H9 (cell line): Measurements from ENCODE around the gene PLXNA4. TPM values are rescaled to one million over a fixed set of nuclear protein-coding genes. Genes with fewer than 3 reads are reported as not detected.

Experiments
- DNase-seq: peaks from one replicate; pipeline ENCODE4 v3.0.0-alpha.2; 2017
- H2AFZ ChIP-seq: one replicate; pipeline ENCODE4 v1.6.1; 2013; ENCODE audit warnings: mild to moderate bottlenecking, low read length, control low read depth, moderate library complexity
- H2AK5ac ChIP-seq: 2 replicates; pipeline ENCODE4 v1.6.1; 2013; ENCODE audit warnings: low read length, control low read depth, mixed read lengths; ENCODE audit not compliant: insufficient read length
- H2BK120ac ChIP-seq: one replicate; pipeline ENCODE4 v1.6.1; 2013; ENCODE audit warnings: low read depth, mild to moderate bottlenecking, low read length, control low read depth, inconsistent platforms; ENCODE audit not compliant: poor library complexity, severe bottlenecking
- H2BK12ac ChIP-seq: 2 replicates; pipeline ENCODE4 v1.6.1; 2013; ENCODE audit warnings: low read length, control low read depth, mixed read lengths, low read depth; ENCODE audit not compliant: insufficient read length
- H2BK15ac ChIP-seq: 2 replicates; pipeline ENCODE4 v1.6.1; 2013; ENCODE audit warnings: low read depth, low read length, control low read depth
- H2BK20ac ChIP-seq: one replicate; pipeline ENCODE4 v1.6.1; 2013; ENCODE audit warnings: low read depth, mild to moderate bottlenecking, low read length, control low read depth, inconsistent platforms; ENCODE audit not compliant: poor library complexity, severe bottlenecking
- H2BK5ac ChIP-seq: 2 replicates; pipeline ENCODE4 v1.6.1; 2013; ENCODE audit warnings: low read length, control low read depth, mixed read lengths; ENCODE audit not compliant: insufficient read length
- H3K14ac ChIP-seq: 2 replicates; pipeline ENCODE4 v1.6.1; 2013; ENCODE audit warnings: low read length, control low read depth; ENCODE audit not compliant: insufficient read depth
- H3K18ac ChIP-seq: 2 replicates; pipeline ENCODE4 v1.6.1; 2013; ENCODE audit warnings: low read depth, mild to moderate bottlenecking, mixed read lengths, low read length, control low read depth; ENCODE audit not compliant: insufficient read length
- H3K23ac ChIP-seq: 2 replicates; pipeline ENCODE4 v1.6.1; 2013; ENCODE audit warnings: low read length, control low read depth, mixed read lengths, low read depth; ENCODE audit not compliant: insufficient read length
- H3K23me2 ChIP-seq: 2 replicates; pipeline ENCODE4 v1.6.1; 2013; ENCODE audit warnings: low read depth, mild to moderate bottlenecking, mixed read lengths, low read length, control low read depth; ENCODE audit not compliant: insufficient read length, poor library complexity, severe bottlenecking
- H3K27ac ChIP-seq: 2 replicates; pipeline ENCODE4 v1.5.1; 2013; ENCODE audit warnings: low read length, control low read depth, mixed read lengths, low read depth; ENCODE audit not compliant: insufficient read length
- H3K27me3 ChIP-seq: 2 replicates; pipeline ENCODE4 v1.6.1; 2013; ENCODE audit warnings: low read length, control low read depth, inconsistent platforms; ENCODE audit not compliant: insufficient read depth
- H3K4ac ChIP-seq: 2 replicates; pipeline ENCODE4 v1.6.1; 2013; ENCODE audit warnings: low read depth, mild to moderate bottlenecking, control low read depth, inconsistent platforms, low read length, moderate library complexity
- H3K4me1 ChIP-seq: 2 replicates; pipeline ENCODE4 v1.6.1; 2013; ENCODE audit warnings: low read length, control low read depth, inconsistent platforms; ENCODE audit not compliant: insufficient read depth
- H3K4me2 ChIP-seq: 2 replicates; pipeline ENCODE4 v1.6.1; 2013; ENCODE audit warnings: low read length, control low read depth, mixed read lengths; ENCODE audit not compliant: insufficient read length, insufficient read depth
- H3K56ac ChIP-seq: 2 replicates; pipeline ENCODE4 v1.6.1; 2013; ENCODE audit warnings: low read depth, mild to moderate bottlenecking, mixed read lengths, low read length, control low read depth; ENCODE audit not compliant: insufficient read length
- H3K79me1 ChIP-seq: 2 replicates; pipeline ENCODE4 v1.6.1; 2013; ENCODE audit warnings: low read depth, mild to moderate bottlenecking, moderate library complexity, low read length, control low read depth, inconsistent platforms; ENCODE audit not compliant: insufficient read depth, poor library complexity, severe bottlenecking
- H3K79me2 ChIP-seq: 2 replicates; pipeline ENCODE4 v1.6.1; 2013; ENCODE audit warnings: low read length, control low read depth, inconsistent platforms; ENCODE audit not compliant: insufficient read depth
- H3K9ac ChIP-seq: 2 replicates; pipeline ENCODE4 v1.6.1; 2013; ENCODE audit warnings: low read length, control low read depth, mixed read lengths; ENCODE audit not compliant: insufficient read length; ENCODE audit errors: extremely low read depth
- H3K9me3 ChIP-seq: one replicate; pipeline ENCODE4 v1.6.1; 2013; ENCODE audit warnings: low read depth, low read length, inconsistent platforms; ENCODE audit not compliant: control insufficient read depth
- H3T11ph ChIP-seq: one replicate; pipeline ENCODE4 v1.6.1; 2013; ENCODE audit warnings: mild to moderate bottlenecking, low read length, control low read depth, inconsistent platforms
- H4K20me1 ChIP-seq: one replicate; pipeline ENCODE4 v1.6.1; 2013; ENCODE audit not compliant: control insufficient read depth, insufficient read length, insufficient read depth
- H4K5ac ChIP-seq: 2 replicates; pipeline ENCODE4 v1.6.1; 2013; ENCODE audit warnings: low read depth, mild to moderate bottlenecking, mixed read lengths, low read length, control low read depth; ENCODE audit not compliant: insufficient read length
- H4K8ac ChIP-seq: replicated peaks from 2 replicates; pipeline ENCODE4 v1.6.1; 2013; ENCODE audit warnings: low read length, control low read depth, mixed read lengths, low read depth; ENCODE audit not compliant: insufficient read length
- H4K91ac ChIP-seq: 2 replicates; pipeline ENCODE4 v1.6.1; 2013; ENCODE audit warnings: low read depth, mild to moderate bottlenecking, moderate library complexity, mixed read lengths, low read length, control low read depth; ENCODE audit not compliant: insufficient read length
- H3K27ac Mint-ChIP-seq, 3 experiments: 2 replicates in 2 of 3; 3 replicates in 1 of 3; pipeline ENCODE4 v1.8.0; 2020 to 2021; ENCODE audit warnings: mixed read lengths in 3 of 3, mild to moderate bottlenecking in 1 of 3, moderate library complexity in 1 of 3
- H3K27me3 Mint-ChIP-seq: 2 replicates; pipeline ENCODE4 v1.8.0; 2021; ENCODE audit warnings: low read depth, mild to moderate bottlenecking, moderate library complexity, mixed read lengths
- H3K36me3 Mint-ChIP-seq, 3 experiments: 2 replicates in 2 of 3; 3 replicates in 1 of 3; pipeline ENCODE4 v1.8.0; 2020 to 2021; ENCODE audit warnings: low read depth in 3 of 3, mixed read lengths in 3 of 3; ENCODE audit not compliant: insufficient read depth in 1 of 3
- H3K4me1 Mint-ChIP-seq, 2 experiments: 2 replicates each; pipeline ENCODE4 v1.8.0; 2020; ENCODE audit warnings: mixed read lengths in 2 of 2
- H3K4me3 Mint-ChIP-seq, 2 experiments: 2 replicates in 1 of 2; 3 replicates in 1 of 2; pipeline ENCODE4 v1.8.0; 2020 to 2021; ENCODE audit warnings: mild to moderate bottlenecking in 2 of 2, mixed read lengths in 2 of 2, moderate library complexity in 1 of 2
- H3K9me3 Mint-ChIP-seq, 2 experiments: 2 replicates in 1 of 2; 3 replicates in 1 of 2; pipeline ENCODE4 v1.8.0; 2020; ENCODE audit warnings: mild to moderate bottlenecking in 2 of 2, mixed read lengths in 2 of 2, moderate library complexity in 1 of 2
- WGBS: extraction: QIAGEN DNeasy Blood & Tissue Kit; methylation state at CpG from one replicate; pipeline ENCODE4 v1.1.7; 2013; ENCODE audit warnings: missing lambda C conversion rate, low lambda C conversion rate, mixed read lengths; ENCODE audit not compliant: insufficient read length; ENCODE audit errors: extremely low coverage; 5-methylcytosine and 5-hydroxymethylcytosine counted together
- total RNA-seq: library from RNA; stranded (reverse); gene quantifications from 2 replicates; pipeline ENCODE4 v1.2.1, GENCODE V29; 2021
- TF ChIP-seq, protein P1 (sequence below): fragments of 200-600 bp; sonication (generic); conservative IDR thresholded peaks from 3 replicates; pipeline ENCODE4 v1.8.0; 2021; ENCODE audit warnings: antibody characterized with exemption, mild to moderate bottlenecking

PLXNA4 gene
- total RNA-seq, 1 experiment from 2014 or later = 0.35 TPM

DNA sequence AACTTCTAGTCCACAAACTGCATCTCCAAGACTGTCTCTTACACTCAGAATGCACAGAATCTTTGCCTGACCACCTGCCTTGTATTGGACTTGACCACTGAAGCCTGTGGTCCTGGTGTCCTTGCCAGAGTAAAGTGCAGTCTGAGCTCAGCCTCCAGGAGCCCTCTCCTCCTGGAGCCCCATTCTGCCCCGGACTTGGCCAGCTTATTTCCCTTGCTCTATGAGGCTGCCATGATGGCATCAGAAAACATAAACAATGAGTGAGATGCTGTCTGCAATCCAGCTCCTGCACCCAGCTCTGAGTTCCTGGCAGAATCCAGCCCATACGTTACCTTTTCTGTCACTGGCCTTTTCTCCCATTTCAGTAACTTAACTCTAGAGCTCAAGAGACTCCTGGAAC is 494.6 kb downstream of the PLXNA4 start:
- H3K9me3 Mint-ChIP-seq = no peaks in the 10 kb centered on the region; a peak in 1 of 5 replicates
- Histone ChIP-seq H3K4me1 (no peaks in the 10 kb centered on the region), H3K23ac (no peak overlapping the region), H4K5ac (no peak overlapping the region), H3K79me2 (no peaks in the 10 kb centered on the region), H3K56ac (no peak overlapping the region), H3K27ac (no peak overlapping the region), H4K20me1 (no peaks in the 10 kb centered on the region), H4K91ac (no peak overlapping the region), H2AFZ (no peak overlapping the region), H3K4ac (no peak overlapping the region), H3K14ac (no peak overlapping the region), H3K23me2 (no peaks in the 10 kb centered on the region), H3K27me3 (no peaks in the 10 kb centered on the region), H2BK12ac (no peak overlapping the region), H3K9ac (no peak overlapping the region), H4K8ac (no peak overlapping the region), H3K9me3 (no peaks in the 10 kb centered on the region), H3T11ph (no peak overlapping the region), H2BK5ac (no peak overlapping the region), H2AK5ac (no peak overlapping the region), H2BK15ac (no peak overlapping the region), H2BK20ac (no peak overlapping the region), H3K18ac (no peak overlapping the region), H3K79me1 (no peaks in the 10 kb centered on the region), H3K4me2 (no peak overlapping the region), H2BK120ac (no peak overlapping the region)
- WGBS = no CpG with 5 or more reads among the region's 2 CpGs
- no peak for DNase-seq
- no peak overlapping the region; a peak in 1 of 7 replicates for H3K27ac Mint-ChIP-seq
- peaks cover 9 to 11% of the 10 kb centered on the region in 2 experiments for H3K4me1 Mint-ChIP-seq
- H3K27me3 Mint-ChIP-seq = peaks cover 14% of the 10 kb centered on the region
- H3K4me3 Mint-ChIP-seq = no peak overlapping the region
- H3K36me3 Mint-ChIP-seq = no peaks in the 10 kb centered on the region
- TF ChIP-seq, protein P1, sequence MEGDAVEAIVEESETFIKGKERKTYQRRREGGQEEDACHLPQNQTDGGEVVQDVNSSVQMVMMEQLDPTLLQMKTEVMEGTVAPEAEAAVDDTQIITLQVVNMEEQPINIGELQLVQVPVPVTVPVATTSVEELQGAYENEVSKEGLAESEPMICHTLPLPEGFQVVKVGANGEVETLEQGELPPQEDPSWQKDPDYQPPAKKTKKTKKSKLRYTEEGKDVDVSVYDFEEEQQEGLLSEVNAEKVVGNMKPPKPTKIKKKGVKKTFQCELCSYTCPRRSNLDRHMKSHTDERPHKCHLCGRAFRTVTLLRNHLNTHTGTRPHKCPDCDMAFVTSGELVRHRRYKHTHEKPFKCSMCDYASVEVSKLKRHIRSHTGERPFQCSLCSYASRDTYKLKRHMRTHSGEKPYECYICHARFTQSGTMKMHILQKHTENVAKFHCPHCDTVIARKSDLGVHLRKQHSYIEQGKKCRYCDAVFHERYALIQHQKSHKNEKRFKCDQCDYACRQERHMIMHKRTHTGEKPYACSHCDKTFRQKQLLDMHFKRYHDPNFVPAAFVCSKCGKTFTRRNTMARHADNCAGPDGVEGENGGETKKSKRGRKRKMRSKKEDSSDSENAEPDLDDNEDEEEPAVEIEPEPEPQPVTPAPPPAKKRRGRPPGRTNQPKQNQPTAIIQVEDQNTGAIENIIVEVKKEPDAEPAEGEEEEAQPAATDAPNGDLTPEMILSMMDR = no peak
